WI38 (cell line): Measurements from ENCODE around the gene LHX1.

ENCODE experiments used
- H3K4me3 ChIP-seq: 2 replicates; pipeline ENCODE4 v1.5.1; 2011; ENCODE audit warnings: low read depth, mild to moderate bottlenecking, control low read depth, low read length
- TF ChIP-seq, protein P1 (sequence below): IDR thresholded peaks from 2 replicates; pipeline ENCODE4 v1.5.1; 2012; ENCODE audit warnings: low read depth, mild to moderate bottlenecking, control low read depth, low read length

The LHX1 gene

DNA sequence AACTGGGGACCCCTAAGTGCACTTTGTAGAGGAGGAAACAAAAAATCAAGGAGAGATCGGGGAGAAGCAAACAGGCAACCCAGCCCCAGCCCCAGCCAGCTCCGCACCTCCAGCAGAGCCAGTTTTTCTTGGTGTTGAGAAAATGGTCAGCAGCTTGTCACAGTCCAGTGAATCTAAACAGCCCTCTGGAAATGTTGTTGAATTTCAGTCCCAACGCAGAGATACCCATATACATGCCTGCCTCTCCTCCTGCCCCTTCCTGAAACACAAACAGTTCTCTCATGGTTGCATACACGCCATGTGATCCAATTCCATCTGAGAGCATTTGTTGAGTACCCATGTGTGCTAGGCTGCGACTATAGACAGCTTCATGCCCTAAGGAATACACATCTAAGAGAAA is 42.4 kb upstream of the LHX1 start:
- TF ChIP-seq, protein P1, sequence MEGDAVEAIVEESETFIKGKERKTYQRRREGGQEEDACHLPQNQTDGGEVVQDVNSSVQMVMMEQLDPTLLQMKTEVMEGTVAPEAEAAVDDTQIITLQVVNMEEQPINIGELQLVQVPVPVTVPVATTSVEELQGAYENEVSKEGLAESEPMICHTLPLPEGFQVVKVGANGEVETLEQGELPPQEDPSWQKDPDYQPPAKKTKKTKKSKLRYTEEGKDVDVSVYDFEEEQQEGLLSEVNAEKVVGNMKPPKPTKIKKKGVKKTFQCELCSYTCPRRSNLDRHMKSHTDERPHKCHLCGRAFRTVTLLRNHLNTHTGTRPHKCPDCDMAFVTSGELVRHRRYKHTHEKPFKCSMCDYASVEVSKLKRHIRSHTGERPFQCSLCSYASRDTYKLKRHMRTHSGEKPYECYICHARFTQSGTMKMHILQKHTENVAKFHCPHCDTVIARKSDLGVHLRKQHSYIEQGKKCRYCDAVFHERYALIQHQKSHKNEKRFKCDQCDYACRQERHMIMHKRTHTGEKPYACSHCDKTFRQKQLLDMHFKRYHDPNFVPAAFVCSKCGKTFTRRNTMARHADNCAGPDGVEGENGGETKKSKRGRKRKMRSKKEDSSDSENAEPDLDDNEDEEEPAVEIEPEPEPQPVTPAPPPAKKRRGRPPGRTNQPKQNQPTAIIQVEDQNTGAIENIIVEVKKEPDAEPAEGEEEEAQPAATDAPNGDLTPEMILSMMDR, result no peak
- H3K4me3 ChIP-seq, result no peak overlapping the region

DNA sequence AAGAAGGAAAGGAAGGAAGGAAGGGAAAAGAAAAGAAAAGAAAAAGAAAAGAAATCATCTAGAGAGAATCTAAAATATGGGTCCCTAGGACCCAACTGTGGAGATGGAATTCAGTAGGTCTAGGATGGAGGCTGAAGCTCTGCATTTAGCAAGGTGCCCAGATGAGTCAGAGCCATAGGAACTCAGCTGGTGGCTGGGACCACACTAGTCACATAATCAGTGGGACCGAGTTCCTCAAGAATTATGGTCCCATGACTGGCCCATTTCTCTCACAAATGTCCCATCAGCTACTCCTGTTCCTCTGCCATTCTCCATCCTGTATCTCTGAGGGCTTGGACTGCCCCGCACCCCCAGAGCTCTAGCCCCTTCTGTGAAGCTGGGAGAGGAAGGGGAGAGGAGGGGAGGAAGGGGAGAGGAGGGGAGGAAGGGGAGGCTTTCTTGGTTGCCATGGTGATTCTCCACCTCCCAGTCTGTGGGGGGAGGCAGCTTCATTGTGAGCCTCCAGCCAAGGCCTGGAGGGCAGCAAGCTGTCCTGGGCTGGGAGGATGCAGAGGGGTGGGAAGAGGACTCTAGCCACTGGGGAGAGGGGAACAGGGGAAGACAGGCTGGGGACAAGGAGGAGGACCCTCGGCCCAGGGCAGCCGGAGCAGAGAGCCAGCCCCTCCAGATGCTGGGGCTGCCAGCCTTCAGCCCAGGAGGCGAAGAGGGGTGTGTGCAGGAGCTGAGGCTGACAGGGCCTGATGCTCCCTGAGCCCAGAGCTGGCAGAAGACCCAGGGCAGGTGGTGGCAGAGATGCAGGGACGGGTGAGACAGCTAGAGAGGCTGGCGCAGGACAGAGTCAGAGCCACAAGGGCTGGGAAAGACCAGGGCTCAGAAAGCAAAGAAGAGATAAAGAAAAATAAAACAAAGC is 37.8 kb upstream of the LHX1 start:
- H3K4me3 ChIP-seq, result no peak overlapping the region
- TF ChIP-seq, protein P1, result no peak

GRCh38 chr17:36900160-36900512 is 37.1 kb upstream of the LHX1 start:
- H3K4me3 ChIP-seq, result no peak overlapping the region
- TF ChIP-seq, protein P1, result no peak

DNA sequence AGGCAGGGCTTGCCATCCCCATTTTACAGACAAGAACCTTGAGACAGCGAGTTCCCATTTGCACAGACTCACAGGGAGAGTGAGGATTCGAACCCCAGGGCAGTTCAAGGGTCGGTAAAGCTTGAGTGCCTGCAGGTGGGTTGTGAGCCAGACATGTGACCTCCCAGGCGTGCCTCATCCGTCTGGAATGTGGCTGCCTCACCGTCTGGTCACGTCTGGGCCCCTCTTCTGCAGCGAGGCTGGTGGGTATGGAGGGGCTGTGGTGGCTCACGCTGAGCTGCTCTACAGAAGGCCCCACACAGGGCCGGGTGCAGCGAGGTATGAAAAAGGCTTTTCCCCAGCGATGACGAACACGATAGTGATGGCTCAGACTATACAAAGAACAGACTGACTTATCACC is 35.8 kb upstream of the LHX1 start:
- no peak overlapping the region for H3K4me3 ChIP-seq
- TF ChIP-seq, protein P1, result no peak

GRCh38 chr17:36907407-36907806 is 29.9 kb upstream of the LHX1 start:
- TF ChIP-seq, protein P1, result no peak
- no peak overlapping the region for H3K4me3 ChIP-seq

- TF ChIP-seq, protein P1, result no peak
- H3K4me3 ChIP-seq, result no peak overlapping the region
Observed at GRCh38 chr17:36910513-36910912, 26.8 kb upstream of the LHX1 start.

DNA sequence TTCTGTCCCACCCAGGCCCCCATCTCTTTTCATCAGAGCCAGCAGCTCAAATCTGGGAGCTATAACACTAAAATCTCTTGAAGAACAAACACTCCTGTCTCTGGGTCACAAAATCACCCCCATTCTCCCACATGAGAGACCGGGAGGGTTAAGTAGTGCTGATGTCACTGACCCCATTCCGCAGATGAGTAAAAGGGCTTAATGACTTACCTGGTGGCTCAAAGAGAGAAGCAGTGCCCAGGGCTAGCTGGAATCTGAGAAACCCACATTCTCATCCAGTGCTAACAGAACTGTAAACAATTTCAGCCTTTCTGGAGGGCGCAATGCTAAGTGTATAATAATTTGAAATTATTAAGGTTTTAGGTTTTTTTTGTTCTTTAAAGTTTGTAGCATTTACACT is 26.3 kb upstream of the LHX1 start:
- H3K4me3 ChIP-seq, result no peak overlapping the region
- TF ChIP-seq, protein P1, result no peak
